Activated CD4-positive, CD25-positive, alpha-beta regulatory T cell treated with anti-CD3 and anti-CD28 coated beads, Interleukin-2, amount 50 U/mL, for 24 hours (primary cell): ENCODE results near the gene AGPAT4.
"Not testable (repeated sequence)": the region's sequence is repeated elsewhere in the genome, so short reads cannot be mapped to it uniquely, and the experiment has no call there.

Experiments
- ATAC-seq, 2 donors: fragments of 150-1000 bp; cut with Tn5 transposase; one replicate each; pipeline ENCODE4 v1.10.0; 2021; ENCODE audit warnings: mild to moderate bottlenecking in 1 of 2, moderate library complexity in 1 of 2

The AGPAT4 gene

GRCh38 chr6:161226009-161226964 is 47.6 kb downstream of the AGPAT4 start:
- no peak for ATAC-seq

GRCh38 chr6:161225681-161226008 is 48.2 kb downstream of the AGPAT4 start:
- ATAC-seq: no peak

- not testable (repeated sequence) for ATAC-seq
Observed at GRCh38 chr6:161224951-161225680, 48.7 kb downstream of the AGPAT4 start.

- no peak for ATAC-seq
Observed at GRCh38 chr6:161223646-161224045, 50.2 kb downstream of the AGPAT4 start.

GRCh38 chr6:161222706-161223234 is 51.1 kb downstream of the AGPAT4 start:
- ATAC-seq: no peak

- no peak for ATAC-seq
Observed at GRCh38 chr6:161220346-161220745, 53.5 kb downstream of the AGPAT4 start.

- no peak for ATAC-seq
Observed at GRCh38 chr6:161219680-161220079, 54.2 kb downstream of the AGPAT4 start.

- ATAC-seq: no peak
Observed at GRCh38 chr6:161218222-161218621, 55.6 kb downstream of the AGPAT4 start.

GRCh38 chr6:161217628-161218027 is 56.2 kb downstream of the AGPAT4 start:
- no peak for ATAC-seq

- no peak for ATAC-seq
Observed at GRCh38 chr6:161216616-161217205, 57.1 kb downstream of the AGPAT4 start.

GRCh38 chr6:161215876-161216615 is 57.8 kb downstream of the AGPAT4 start:
- ATAC-seq: no peak

GRCh38 chr6:161215193-161215592 is 58.7 kb downstream of the AGPAT4 start:
- ATAC-seq: no peak

GRCh38 chr6:161214722-161215121 is 59.1 kb downstream of the AGPAT4 start:
- no peak for ATAC-seq

- no peak for ATAC-seq
Observed at GRCh38 chr6:161212902-161213301, 61.0 kb downstream of the AGPAT4 start.

- no peak for ATAC-seq
Observed at GRCh38 chr6:161211380-161212035, 62.4 kb downstream of the AGPAT4 start.

- ATAC-seq: no peak
Observed at GRCh38 chr6:161210857-161211256, 63.0 kb downstream of the AGPAT4 start.

GRCh38 chr6:161207200-161207599 is 66.7 kb downstream of the AGPAT4 start:
- no peak for ATAC-seq

- no peak for ATAC-seq
Observed at GRCh38 chr6:161204866-161205557, 68.8 kb downstream of the AGPAT4 start.

- no peak for ATAC-seq
Observed at GRCh38 chr6:161200610-161201370, 73.1 kb downstream of the AGPAT4 start.

GRCh38 chr6:161199850-161200249 is 74.0 kb downstream of the AGPAT4 start:
- ATAC-seq: no peak
